Spleen (tissue), 11 donors: ENCODE data around the gene NRXN2. TPM values are rescaled to one million over a fixed set of nuclear protein-coding genes. Genes with fewer than 3 reads are reported as not detected.

Experiments
- DNase-seq: peaks from one replicate; pipeline ENCODE4 v3.0.0-alpha.2; 2020
- H3K27ac ChIP-seq, 8 donors: fragments of 200-600 bp; sonication (generic) in 7 of 8; 1 replicate in 4 of 8; 2 replicates in 4 of 8; pipeline versions ENCODE4 v1.5.0 to v1.8.0; 2016 to 2021; ENCODE audit warnings: inconsistent platforms in 4 of 8, mild to moderate bottlenecking in 4 of 8, moderate library complexity in 1 of 8
- H3K27me3 ChIP-seq, 7 donors: fragments of 200-600 bp; sonication (generic) in 6 of 7; replicated peaks in 1 of 7; 1 replicate in 4 of 7; 2 replicates in 3 of 7; pipeline versions ENCODE4 v1.5.0 to v1.8.0; 2016 to 2021; ENCODE audit warnings: inconsistent platforms in 3 of 7, mild to moderate bottlenecking in 1 of 7
- H3K36me3 ChIP-seq, 6 donors: fragments of 200-600 bp; sonication (generic) in 5 of 6; 1 replicate in 4 of 6; 2 replicates in 2 of 6; pipeline versions ENCODE4 v1.5.0 to v1.8.0; 2016 to 2021; ENCODE audit warnings: inconsistent platforms in 2 of 6
- H3K4me1 ChIP-seq, 6 donors: fragments of 200-600 bp; sonication (generic) in 5 of 6; 1 replicate in 3 of 6; 2 replicates in 3 of 6; pipeline versions ENCODE4 v1.5.0 to v1.8.0; 2016 to 2021; ENCODE audit warnings: inconsistent platforms in 3 of 6
- H3K4me3 ChIP-seq, 8 donors: fragments of 200-600 bp; sonication (generic) in 7 of 8; 1 replicate in 4 of 8; 2 replicates in 4 of 8; pipeline versions ENCODE4 v1.5.0 to v1.8.0; 2016 to 2021; ENCODE audit warnings: inconsistent platforms in 4 of 8, mild to moderate bottlenecking in 4 of 8, moderate library complexity in 2 of 8
- H3K9me3 ChIP-seq, 8 donors: fragments of 200-600 bp; sonication (generic) in 7 of 8; 1 replicate in 4 of 8; 2 replicates in 4 of 8; pipeline versions ENCODE4 v1.5.0 to v1.8.0; 2016 to 2021; ENCODE audit warnings: inconsistent platforms in 4 of 8
- POLR2A ChIP-seq, 3 donors: fragments of 450-650 bp; IDR thresholded peaks; one replicate each; pipeline ENCODE4 v1.5.1; 2017; ENCODE audit warnings: antibody characterized with exemption in 3 of 3, mild to moderate bottlenecking in 1 of 3
- POLR2AphosphoS5 ChIP-seq, 3 donors: sonication (generic); formaldehyde crosslinking; IDR thresholded peaks; one replicate each; pipeline ENCODE4 v1.5.1; 2017; ENCODE audit warnings: antibody characterized with exemption in 3 of 3
- WGBS, 5 donors: extraction: QIAGEN DNeasy Blood & Tissue Kit in 3 of 5; methylation state at CpG; one replicate each; pipeline versions ENCODE4 v1.1.5 to v1.1.7; 2013 to 2018; 5-methylcytosine and 5-hydroxymethylcytosine counted together
- intact Hi-C: fragments of 100-400 bp; cut with DNase I; formaldehyde crosslinking; loops from one replicate; pipeline ENCODE4 v1.15.0; 2023; ENCODE audit warnings: low total_unique reads
- polyA plus RNA-seq, 3 donors: library from polyadenylated mRNA; stranded (reverse); fragments of 200-250 nt; gene quantifications; one replicate each; pipeline ENCODE4 v1.2.1, GENCODE V29; 2013
- total RNA-seq, 7 donors: library from RNA; depleted of rRNA in 3 of 7; stranded (reverse); fragments of >200 nt in 3 of 7; fragmentation: NEBNext Ultra II Directional in 4 of 7; extraction: Animal tissue kit (Norgen Biotek cat#: 25700) in 4 of 7; gene quantifications; one replicate each; pipeline versions ENCODE4 v1.1.0 to v1.2.1, GENCODE V29; 2016 to 2021
- TF ChIP-seq, protein P1 (sequence below), 11 experiments: fragments of 200-600 bp in 7 of 11; fragments of 450-650 bp in 4 of 11; sonication (generic) in 4 of 11; IDR thresholded peaks in 8 of 11; conservative IDR thresholded peaks in 3 of 11; 1 replicate in 7 of 11; 2 replicates in 4 of 11; pipeline versions ENCODE4 v1.4.0 to v1.8.0; 2016 to 2021; ENCODE audit warnings: antibody characterized with exemption in 11 of 11, inconsistent platforms in 4 of 11, mild to moderate bottlenecking in 1 of 11
- donor health status: healthy with polysubstance abuse.
- donor health status: DM: no; HTN: no; CAD: no; lungs with moderate emphysema.
- donor health status: DM: no; HTN: no; CAD: no.
- donor health status: Bipolar disorder and iron deficiency.
- donor health status: healthy.
- donor health status: DM: no; HTN: no; CAD: no.
- donor health status: DM: yes; HTN: yes; CAD: no.

The NRXN2 gene
- total and polyA plus RNA-seq, 10 donors = 0.59 to 12.9 (median 3.0) TPM

DNA sequence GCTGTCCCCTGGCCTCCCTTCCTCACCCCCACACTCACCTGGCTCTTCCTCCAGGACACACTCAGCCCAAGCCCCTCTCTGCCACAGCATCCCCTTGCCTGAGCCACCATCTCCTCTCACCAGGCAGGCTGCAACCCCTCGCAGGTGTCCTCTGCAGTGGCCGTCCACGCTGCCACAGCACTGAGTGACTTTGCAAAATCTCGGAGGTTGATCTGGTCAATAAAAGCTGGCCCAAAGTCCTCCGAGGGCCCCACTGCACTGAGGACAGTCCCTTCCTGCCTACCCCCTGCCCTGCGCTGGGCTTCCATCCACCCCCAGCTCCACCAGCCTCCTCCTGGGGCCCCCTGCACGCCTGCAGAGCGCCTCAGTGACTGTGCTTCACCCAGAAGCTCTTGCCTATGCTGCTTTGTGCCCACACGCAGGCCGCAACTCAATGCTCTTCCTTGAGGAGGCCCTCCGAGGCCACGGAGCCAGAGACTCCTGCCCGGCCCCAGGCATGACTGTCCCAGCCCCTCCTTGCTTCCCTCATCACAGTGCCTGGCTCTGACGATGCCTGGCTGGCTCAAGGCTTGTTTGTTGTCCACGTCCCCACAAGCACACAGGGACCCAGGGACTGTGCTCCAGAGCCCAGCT is 162.7 kb downstream of the NRXN2 start:
- H3K36me3 ChIP-seq = no peaks in the 10 kb centered on the region
- TF ChIP-seq POLR2AphosphoS5 (IDR thresholded peaks at IDR 0.05) = no peak
- TF ChIP-seq POLR2A (IDR thresholded peaks at IDR 0.05) = no peak
- TF ChIP-seq, protein P1, sequence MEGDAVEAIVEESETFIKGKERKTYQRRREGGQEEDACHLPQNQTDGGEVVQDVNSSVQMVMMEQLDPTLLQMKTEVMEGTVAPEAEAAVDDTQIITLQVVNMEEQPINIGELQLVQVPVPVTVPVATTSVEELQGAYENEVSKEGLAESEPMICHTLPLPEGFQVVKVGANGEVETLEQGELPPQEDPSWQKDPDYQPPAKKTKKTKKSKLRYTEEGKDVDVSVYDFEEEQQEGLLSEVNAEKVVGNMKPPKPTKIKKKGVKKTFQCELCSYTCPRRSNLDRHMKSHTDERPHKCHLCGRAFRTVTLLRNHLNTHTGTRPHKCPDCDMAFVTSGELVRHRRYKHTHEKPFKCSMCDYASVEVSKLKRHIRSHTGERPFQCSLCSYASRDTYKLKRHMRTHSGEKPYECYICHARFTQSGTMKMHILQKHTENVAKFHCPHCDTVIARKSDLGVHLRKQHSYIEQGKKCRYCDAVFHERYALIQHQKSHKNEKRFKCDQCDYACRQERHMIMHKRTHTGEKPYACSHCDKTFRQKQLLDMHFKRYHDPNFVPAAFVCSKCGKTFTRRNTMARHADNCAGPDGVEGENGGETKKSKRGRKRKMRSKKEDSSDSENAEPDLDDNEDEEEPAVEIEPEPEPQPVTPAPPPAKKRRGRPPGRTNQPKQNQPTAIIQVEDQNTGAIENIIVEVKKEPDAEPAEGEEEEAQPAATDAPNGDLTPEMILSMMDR (IDR thresholded peaks at IDR 0.05 in 8 of 11, conservative IDR thresholded peaks at IDR 0.05 in 3 of 11) = no peak
- intact Hi-C loops = loop anchor here (10.0 kb wide), 1 partner anchor 55 kb away; no protein-coding TSS in a partner anchor
- peak; percentile 38 for DNase-seq
- H3K9me3 ChIP-seq = no peaks in the 10 kb centered on the region
- peaks cover 0 to 3% (median 0%) of the 10 kb centered on the region in 7 donors for H3K27me3 ChIP-seq
- WGBS, 5 donors = 78 to 86% (median 80%) methylated on average over 7 to 15 of the region's 15 CpGs
- no peak overlapping the region for H3K27ac ChIP-seq
- no peak overlapping the region for H3K4me3 ChIP-seq
- H3K4me1 ChIP-seq = peaks cover under 1 to 13% (median 8%) of the 10 kb centered on the region in 6 donors

DNA sequence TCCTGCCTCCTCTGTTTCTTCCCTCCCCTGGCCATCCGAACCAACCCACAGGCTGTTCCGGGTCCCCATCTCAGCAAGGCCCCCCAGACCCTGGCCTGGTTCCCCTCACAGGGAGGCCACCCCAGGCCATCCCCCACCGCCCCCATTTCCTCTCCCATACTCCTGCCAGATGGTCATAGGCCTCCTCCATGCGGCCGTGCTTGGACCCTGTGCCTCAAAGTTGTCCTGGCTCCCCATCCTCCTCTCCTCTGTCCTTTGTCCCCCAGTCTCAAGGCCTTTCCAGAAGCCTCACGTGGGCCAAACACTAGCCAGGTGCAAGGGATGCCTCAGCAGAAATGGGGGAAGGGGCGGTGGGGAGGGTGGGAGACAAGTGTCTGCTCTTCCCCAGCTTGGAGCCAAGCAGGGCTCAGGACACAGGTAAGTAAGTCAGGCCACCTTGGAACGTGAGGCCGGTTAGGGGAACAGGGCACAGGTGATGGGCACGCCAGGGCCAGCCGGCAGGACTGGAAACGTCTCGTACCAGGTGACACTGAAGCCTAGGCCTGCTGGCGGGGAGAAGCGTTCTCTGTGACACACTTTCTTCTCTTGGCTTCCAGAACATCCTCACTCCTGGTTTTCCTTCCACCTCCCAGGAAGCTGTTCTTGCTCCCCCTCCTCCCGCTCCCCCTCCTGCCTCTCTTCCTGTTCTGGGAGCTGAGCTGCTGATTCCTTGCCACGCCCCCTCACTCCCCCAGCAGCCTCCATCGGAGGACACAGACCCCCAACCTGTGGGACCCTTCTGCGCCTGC is 163.5 kb downstream of the NRXN2 start:
- H3K4me1 ChIP-seq = peaks cover 6 to 20% (median 15%) of the 10 kb centered on the region in 6 donors
- DNase-seq = peak; percentile 55
- H3K36me3 ChIP-seq = no peaks in the 10 kb centered on the region
- H3K9me3 ChIP-seq = no peaks in the 10 kb centered on the region
- TF ChIP-seq, protein P1 (IDR thresholded peaks at IDR 0.05 in 8 of 11, conservative IDR thresholded peaks at IDR 0.05 in 3 of 11) = no peak
- TF ChIP-seq POLR2AphosphoS5 (IDR thresholded peaks at IDR 0.05) = no peak
- no peak for TF ChIP-seq POLR2A (IDR thresholded peaks at IDR 0.05)
- no peak overlapping the region for H3K4me3 ChIP-seq
- H3K27ac ChIP-seq = no peak overlapping the region
- WGBS, 5 donors = 77 to 87% (median 85%) methylated on average over 18 to 19 of the region's 19 CpGs
- intact Hi-C loops = loop anchor here (10.0 kb wide), 1 partner anchor 55 kb away; no protein-coding TSS in a partner anchor
- peaks cover 0 to 3% (median 0%) of the 10 kb centered on the region in 7 donors for H3K27me3 ChIP-seq

DNA sequence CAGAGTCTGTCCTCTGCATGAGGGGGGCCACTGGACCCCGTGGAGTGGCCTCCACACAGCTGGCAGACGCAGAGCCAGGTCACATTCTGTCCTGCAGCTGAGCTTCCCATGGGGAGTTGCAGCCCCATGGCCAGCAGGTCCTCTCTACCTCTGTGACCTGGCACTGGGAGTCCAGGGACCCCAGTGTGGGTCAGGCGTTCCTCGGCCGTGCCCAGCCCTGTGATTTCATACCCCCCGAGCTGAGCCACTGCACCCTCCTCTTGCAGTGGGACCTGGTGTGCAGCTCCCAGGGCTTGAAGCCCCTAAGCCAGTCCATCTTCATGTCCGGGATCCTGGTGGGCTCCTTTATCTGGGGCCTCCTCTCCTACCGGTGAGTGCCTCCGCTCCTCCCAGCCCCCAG is 164.1 kb downstream of the NRXN2 start:
- Histone ChIP-seq H3K27me3 (peaks cover 0 to 3% (median 0%) of the 10 kb centered on the region in 7 donors), H3K36me3 (no peaks in the 10 kb centered on the region), H3K27ac (no peak overlapping the region), H3K9me3 (no peaks in the 10 kb centered on the region), H3K4me1 (peaks cover 11 to 27% (median 21%) of the 10 kb centered on the region in 6 donors), H3K4me3 (no peak overlapping the region)
- DNase-seq = peak; percentile 50
- WGBS, 5 donors = 88 to 95% (median 91%) methylated on average over 9 of the region's 9 CpGs
- no peak for TF ChIP-seq POLR2A (IDR thresholded peaks at IDR 0.05)
- TF ChIP-seq, protein P1 (IDR thresholded peaks at IDR 0.05 in 8 of 11, conservative IDR thresholded peaks at IDR 0.05 in 3 of 11) = no peak
- no peak for TF ChIP-seq POLR2AphosphoS5 (IDR thresholded peaks at IDR 0.05)
- intact Hi-C loops = no loop called here
